SK-N-MC (cell line): ENCODE data around the gene EGFR.

Source experiments
- EZH2 ChIP-seq: fragments of 200-600 bp; sonication (generic); IDR thresholded peaks from one replicate; pipeline ENCODE4 v1.6.1; 2017; ENCODE audit warnings: antibody characterized with exemption
- FOXP2 ChIP-seq: optimal IDR thresholded peaks from 2 replicates; pipeline ENCODE3; 2011; ENCODE audit warnings: mild to moderate bottlenecking, moderate library complexity; ENCODE audit not compliant: insufficient read depth; ENCODE audit errors: extremely low read length, control extremely low read depth
- POLR2AphosphoS5 ChIP-seq: IDR thresholded peaks from 2 replicates; pipeline ENCODE4 v1.6.1; 2012; ENCODE audit warnings: mild to moderate bottlenecking, low read depth, low read length, borderline replicate concordance

- no peak for TF ChIP-seq EZH2
- no peak for TF ChIP-seq POLR2AphosphoS5
- no peak for TF ChIP-seq FOXP2
Observed at GRCh38 chr7:55194522-55194921, 175.7 kb downstream of the EGFR start.
